Trophoblast cell (in vitro differentiated cells and primary cell): ENCODE measurements around the gene CD248.

Experiments used
- DNase-seq, 2 donors: peaks; one replicate each; pipeline ENCODE4 v3.0.0-alpha.2; 2016
- H2AFZ ChIP-seq: 2 replicates; pipeline ENCODE4 v1.6.1; 2013; ENCODE audit warnings: low read length, moderate library complexity, mild to moderate bottlenecking; ENCODE audit not compliant: insufficient read depth, poor library complexity
- H2AK5ac ChIP-seq: 2 replicates; pipeline ENCODE4 v1.6.1; 2013; ENCODE audit warnings: mild to moderate bottlenecking, low read length
- H2BK120ac ChIP-seq: 2 replicates; pipeline ENCODE4 v1.6.1; 2013; ENCODE audit warnings: low read length, mild to moderate bottlenecking, moderate library complexity; ENCODE audit not compliant: insufficient read depth, poor library complexity
- H2BK12ac ChIP-seq: 2 replicates; pipeline ENCODE4 v1.6.1; 2013; ENCODE audit warnings: mild to moderate bottlenecking, low read length, moderate library complexity
- H2BK5ac ChIP-seq: 2 replicates; pipeline ENCODE4 v1.6.1; 2013; ENCODE audit warnings: low read length, low read depth, moderate library complexity, mild to moderate bottlenecking; ENCODE audit not compliant: poor library complexity
- H3K14ac ChIP-seq: 2 replicates; pipeline ENCODE4 v1.6.1; 2013; ENCODE audit warnings: mild to moderate bottlenecking, low read length
- H3K18ac ChIP-seq: 2 replicates; pipeline ENCODE4 v1.6.1; 2013; ENCODE audit warnings: mild to moderate bottlenecking, low read length
- H3K23ac ChIP-seq: 2 replicates; pipeline ENCODE4 v1.6.1; 2013; ENCODE audit warnings: low read length
- H3K27ac ChIP-seq: 2 replicates; pipeline ENCODE4 v1.5.1; 2013; ENCODE audit warnings: low read depth, mild to moderate bottlenecking, inconsistent platforms, low read length, moderate library complexity
- H3K27me3 ChIP-seq: 2 replicates; pipeline ENCODE4 v1.6.1; 2013; ENCODE audit warnings: inconsistent platforms, mild to moderate bottlenecking, low read length, moderate library complexity; ENCODE audit not compliant: insufficient read depth
- H3K36me3 ChIP-seq, 2 experiments: 1 replicate in 1 of 2; 2 replicates in 1 of 2; pipeline ENCODE4 v1.6.1; 2013; ENCODE audit warnings: low read length in 2 of 2, mild to moderate bottlenecking in 2 of 2, moderate library complexity in 1 of 2; ENCODE audit not compliant: insufficient read depth in 2 of 2, control insufficient read depth in 1 of 2
- H3K4ac ChIP-seq: 2 replicates; pipeline ENCODE4 v1.6.1; 2013; ENCODE audit warnings: low read depth, mild to moderate bottlenecking, low read length, moderate library complexity
- H3K4me1 ChIP-seq, 2 experiments: 1 replicate in 1 of 2; 2 replicates in 1 of 2; pipeline ENCODE4 v1.6.1; 2013; ENCODE audit warnings: low read length in 2 of 2, mild to moderate bottlenecking in 2 of 2, moderate library complexity in 1 of 2; ENCODE audit not compliant: insufficient read depth in 2 of 2, control insufficient read depth in 1 of 2
- H3K4me2 ChIP-seq: 2 replicates; pipeline ENCODE4 v1.6.1; 2013; ENCODE audit warnings: inconsistent platforms, mild to moderate bottlenecking, low read length, moderate library complexity
- H3K4me3 ChIP-seq: 2 replicates; pipeline ENCODE4 v1.5.1; 2013; ENCODE audit warnings: mild to moderate bottlenecking, low read depth, low read length, inconsistent platforms
- H3K79me1 ChIP-seq: one replicate; pipeline ENCODE4 v1.6.1; 2013; ENCODE audit warnings: low read length
- H3K79me2 ChIP-seq: 2 replicates; pipeline ENCODE4 v1.6.1; 2013; ENCODE audit warnings: low read length, mild to moderate bottlenecking; ENCODE audit not compliant: control insufficient read depth, insufficient read depth, poor library complexity
- H3K9ac ChIP-seq: 2 replicates; pipeline ENCODE4 v1.6.1; 2013; ENCODE audit warnings: mild to moderate bottlenecking, low read length
- H3K9me3 ChIP-seq: 2 replicates; pipeline ENCODE4 v1.6.1; 2013; ENCODE audit warnings: low read depth, mild to moderate bottlenecking, control low read depth, inconsistent platforms, low read length; ENCODE audit not compliant: insufficient read depth
- H4K12ac ChIP-seq: 2 replicates; pipeline ENCODE4 v1.6.1; 2013; ENCODE audit warnings: low read depth, mild to moderate bottlenecking, low read length, moderate library complexity
- H4K8ac ChIP-seq: 2 replicates; pipeline ENCODE4 v1.6.1; 2013; ENCODE audit warnings: low read depth, mild to moderate bottlenecking, low read length, moderate library complexity
- H4K91ac ChIP-seq: one replicate; pipeline ENCODE4 v1.6.1; 2013; ENCODE audit warnings: low read depth, mild to moderate bottlenecking, low read length, moderate library complexity
- WGBS: extraction: QIAGEN DNeasy Blood & Tissue Kit; methylation state at CpG from one replicate; pipeline ENCODE4 v1.1.7; 2013; ENCODE audit warnings: missing lambda C conversion rate; ENCODE audit not compliant: insufficient read length, insufficient coverage; ENCODE audit errors: extremely low coverage; 5-methylcytosine and 5-hydroxymethylcytosine counted together

The CD248 gene

DNA sequence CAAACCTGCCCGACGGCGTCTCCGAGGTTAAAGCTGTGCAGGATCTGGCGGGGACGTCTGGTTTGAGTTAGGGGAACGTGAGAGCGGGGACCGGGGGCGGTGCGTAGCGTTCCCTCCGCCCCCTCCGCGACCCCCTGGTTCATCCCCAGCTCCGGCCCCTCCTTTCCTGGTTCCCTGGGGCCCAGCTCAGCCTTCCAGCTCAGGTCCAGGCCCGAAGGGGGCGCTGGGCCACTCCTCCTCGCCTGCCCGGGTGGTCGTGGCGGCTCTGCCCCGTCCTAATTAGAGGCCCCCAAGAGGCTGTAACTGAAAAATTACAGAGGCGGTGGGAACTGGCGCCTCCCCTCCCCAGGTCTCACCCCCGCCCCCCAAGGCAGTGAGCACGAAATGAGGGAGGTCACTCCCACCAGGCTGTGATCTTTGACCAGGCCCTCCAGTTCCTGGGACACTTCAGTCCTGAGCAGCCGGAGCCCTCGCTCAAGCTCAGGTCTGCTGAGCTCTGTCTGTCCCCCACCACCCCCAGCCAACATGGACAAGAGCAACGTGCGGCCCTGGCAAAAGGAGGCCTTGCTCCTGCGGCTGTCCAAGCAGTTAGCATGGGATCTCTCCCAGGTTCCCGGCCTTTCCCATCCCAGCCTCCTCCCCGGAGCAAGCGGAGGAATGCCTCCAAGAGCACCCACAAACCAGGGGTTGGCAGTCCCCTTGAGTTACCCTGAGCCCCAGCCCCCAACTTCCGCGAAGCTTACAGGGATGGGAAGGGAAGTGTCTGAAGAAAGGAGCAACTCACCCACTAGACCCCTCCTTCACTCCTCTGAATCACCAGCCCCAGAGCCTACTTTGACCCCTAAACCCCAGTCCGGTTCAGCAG is 3.3 kb downstream of the CD248 start:
- H3K36me3 ChIP-seq: no peaks in the 10 kb centered on the region
- peaks cover 30% of the 10 kb centered on the region for H3K79me1 ChIP-seq
- H3K14ac ChIP-seq: peak overlapping the region; percentile 54
- no peak for DNase-seq
- peaks cover 7% of the 10 kb centered on the region for H3K9me3 ChIP-seq
- peak overlapping the region; percentile 25 for H3K4me3 ChIP-seq
- H2AK5ac ChIP-seq: peak overlapping the region; percentile 14
- no peaks in the 10 kb centered on the region for H3K79me2 ChIP-seq
- H2BK5ac ChIP-seq: peak overlapping the region; percentile 63
- peak overlapping the region; percentile 32 for H2BK12ac ChIP-seq
- peak overlapping the region; percentile 90 for H4K91ac ChIP-seq
- peak overlapping the region; percentile 71 for H3K4ac ChIP-seq
- H4K12ac ChIP-seq: peak overlapping the region; percentile 43
- peak overlapping the region; percentile 57 for H2BK120ac ChIP-seq
- peaks cover 41 to 46% of the 10 kb centered on the region in 2 experiments for H3K4me1 ChIP-seq
- peak overlapping the region; percentile 66 for H2AFZ ChIP-seq
- H3K27me3 ChIP-seq: no peaks in the 10 kb centered on the region
- H3K23ac ChIP-seq: no peak overlapping the region
- H3K9ac ChIP-seq: peak overlapping the region; percentile 30
- WGBS: no CpG with 5 or more reads among the region's 38 CpGs
- H3K4me2 ChIP-seq: peak overlapping the region; percentile 59
- H3K27ac ChIP-seq: peak overlapping the region; percentile 88
- peak overlapping the region; percentile 73 for H3K18ac ChIP-seq
- peak overlapping the region; percentile 63 for H4K8ac ChIP-seq

DNA sequence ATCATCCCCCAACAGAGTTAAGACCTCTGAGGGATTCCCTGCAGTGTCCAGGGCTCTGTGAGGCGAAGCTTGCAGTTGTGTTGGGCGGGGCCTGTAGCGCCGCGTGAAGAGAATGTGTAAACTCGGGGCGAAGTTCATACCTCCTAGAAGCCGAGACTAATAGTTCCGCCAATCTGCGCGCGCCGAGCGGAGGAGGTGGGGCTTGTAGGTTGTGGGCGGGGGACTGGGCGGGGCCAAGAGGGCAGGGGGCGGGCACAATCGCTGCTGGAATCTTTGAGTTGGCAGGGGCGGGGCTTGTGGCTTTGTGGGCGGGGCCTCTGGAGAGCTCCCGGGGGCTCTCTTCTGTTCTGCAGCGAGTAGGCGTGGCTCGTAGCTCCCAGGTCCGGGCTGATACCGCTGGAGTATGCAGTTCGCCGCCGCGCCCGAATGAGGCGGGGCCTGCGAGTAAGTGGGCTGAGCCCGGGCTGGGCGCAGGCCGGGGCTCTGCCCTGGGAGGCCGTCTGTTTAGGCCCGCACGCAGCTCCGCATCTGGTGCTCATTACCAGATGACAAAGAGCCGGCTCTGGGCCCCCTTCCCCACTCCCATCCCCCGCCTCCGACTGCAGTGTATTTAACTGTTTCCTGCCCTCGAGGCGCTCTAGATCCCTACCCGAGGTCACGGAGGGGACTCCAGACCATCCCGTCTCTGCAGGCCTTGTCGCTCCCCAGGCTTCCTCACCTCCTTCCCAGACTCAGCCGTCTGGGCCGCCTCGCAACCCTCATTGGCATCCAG is 4.1 kb downstream of the CD248 start:
- Histone ChIP-seq H3K18ac (peak overlapping the region; percentile 73), H3K36me3 (no peaks in the 10 kb centered on the region), H3K9ac (no peak overlapping the region), H3K79me1 (peaks cover 26% of the 10 kb centered on the region), H3K4me1 (peaks cover 33 to 38% of the 10 kb centered on the region in 2 experiments), H2BK5ac (peak overlapping the region; percentile 63), H4K12ac (peak overlapping the region; percentile 21), H3K4ac (peak overlapping the region; percentile 71), H3K9me3 (peaks cover 5% of the 10 kb centered on the region), H2BK120ac (peak overlapping the region; percentile 44), H3K23ac (no peak overlapping the region), H2AK5ac (no peak overlapping the region), H2AFZ (peak overlapping the region; percentile 66), H2BK12ac (peak overlapping the region; percentile 32), H3K27ac (peak overlapping the region; percentile 88), H3K4me2 (peak overlapping the region; percentile 76), H4K8ac (peak overlapping the region; percentile 52), H3K27me3 (no peaks in the 10 kb centered on the region), H3K4me3 (peak overlapping the region; percentile 45), H3K79me2 (no peaks in the 10 kb centered on the region), H3K14ac (peak overlapping the region; percentile 38), H4K91ac (peak overlapping the region; percentile 90)
- DNase-seq: peak; percentile 97 to 98
- WGBS: no CpG with 5 or more reads among the region's 52 CpGs

DNA sequence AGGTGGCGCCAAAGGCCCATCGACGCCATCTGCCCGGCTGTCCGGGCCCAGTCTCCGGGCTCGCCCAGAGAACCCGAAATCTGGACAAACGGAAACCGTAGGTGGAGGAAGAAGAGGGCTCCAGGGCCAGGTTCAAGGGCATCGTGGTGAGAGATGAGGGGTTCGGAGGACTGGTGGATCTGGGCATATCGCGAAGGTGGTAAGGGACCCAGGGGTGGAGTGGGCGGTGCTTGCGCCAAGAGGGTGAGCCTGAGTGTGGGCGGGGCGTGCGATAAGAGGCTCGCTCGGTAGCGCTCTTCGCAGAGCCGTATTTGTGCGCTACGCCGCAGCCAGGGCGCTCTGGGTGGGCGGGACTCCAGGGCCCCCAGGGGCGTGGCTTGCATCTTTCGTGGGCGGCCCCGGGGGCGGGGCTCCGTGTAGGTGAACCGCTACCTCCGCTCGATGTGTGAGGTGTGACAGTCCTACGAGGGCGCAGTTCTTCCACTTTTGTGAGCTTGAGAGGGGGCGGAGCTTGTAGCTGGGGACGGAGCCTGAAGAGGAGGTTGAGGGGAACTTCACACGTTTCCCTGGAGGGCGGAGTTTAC is 4.8 kb downstream of the CD248 start:
- DNase-seq: peak; percentile 96 to 98
- peak overlapping the region; percentile 21 for H4K12ac ChIP-seq
- H3K23ac ChIP-seq: no peak overlapping the region
- no peaks in the 10 kb centered on the region for H3K27me3 ChIP-seq
- WGBS: no CpG with 5 or more reads among the region's 44 CpGs
- H4K91ac ChIP-seq: peak overlapping the region; percentile 69
- peaks cover 5% of the 10 kb centered on the region for H3K9me3 ChIP-seq
- peaks cover 19% of the 10 kb centered on the region for H3K79me1 ChIP-seq
- H2BK5ac ChIP-seq: no peak overlapping the region
- peak overlapping the region; percentile 32 for H4K8ac ChIP-seq
- peak overlapping the region; percentile 62 for H3K4me3 ChIP-seq
- peak overlapping the region; percentile 38 for H2AFZ ChIP-seq
- no peaks in the 10 kb centered on the region for H3K36me3 ChIP-seq
- H3K4ac ChIP-seq: peak overlapping the region; percentile 13
- peaks cover 27 to 31% of the 10 kb centered on the region in 2 experiments for H3K4me1 ChIP-seq
- no peak overlapping the region for H3K18ac ChIP-seq
- peak overlapping the region; percentile 24 for H2BK12ac ChIP-seq
- peak overlapping the region; percentile 54 for H3K27ac ChIP-seq
- H2AK5ac ChIP-seq: no peak overlapping the region
- H2BK120ac ChIP-seq: peak overlapping the region; percentile 26
- no peaks in the 10 kb centered on the region for H3K79me2 ChIP-seq
- H3K14ac ChIP-seq: peak overlapping the region; percentile 19
- peak overlapping the region; percentile 76 for H3K4me2 ChIP-seq
- no peak overlapping the region for H3K9ac ChIP-seq

DNA sequence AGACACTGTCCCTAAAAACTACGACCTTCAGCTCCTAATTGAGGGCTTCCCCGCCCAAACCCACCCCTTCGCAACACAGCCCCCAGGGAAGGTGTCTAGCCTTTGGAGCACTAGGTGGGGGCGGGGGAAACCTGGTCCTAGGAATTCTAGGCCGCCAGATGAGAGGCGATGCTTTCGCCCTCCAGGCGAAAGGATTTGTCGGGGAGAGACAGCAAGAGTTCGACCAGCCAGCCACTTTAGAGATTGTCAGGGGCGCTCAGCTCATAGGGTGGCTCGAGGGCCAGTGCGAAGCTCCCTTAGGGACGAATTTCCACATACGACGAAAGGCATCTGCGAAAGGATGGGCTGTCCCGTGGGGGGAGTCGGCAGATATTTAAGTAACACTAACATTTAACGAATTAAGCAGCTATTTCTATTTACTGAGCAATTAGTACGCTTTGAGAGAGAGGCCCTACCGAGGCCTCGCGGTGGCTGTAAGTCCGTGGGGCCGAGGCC is 5.3 kb downstream of the CD248 start:
- no peaks in the 10 kb centered on the region for H3K79me2 ChIP-seq
- H2AK5ac ChIP-seq: no peak overlapping the region
- H2BK12ac ChIP-seq: no peak overlapping the region
- H3K4me1 ChIP-seq: peaks cover 23 to 28% of the 10 kb centered on the region in 2 experiments
- no peak overlapping the region for H4K12ac ChIP-seq
- H2BK5ac ChIP-seq: no peak overlapping the region
- peak overlapping the region; percentile 26 for H2BK120ac ChIP-seq
- no CpG with 5 or more reads among the region's 26 CpGs for WGBS
- DNase-seq: no peak
- peaks cover 16% of the 10 kb centered on the region for H3K79me1 ChIP-seq
- no peak overlapping the region for H3K18ac ChIP-seq
- H3K9ac ChIP-seq: no peak overlapping the region
- H3K4ac ChIP-seq: no peak overlapping the region
- no peaks in the 10 kb centered on the region for H3K27me3 ChIP-seq
- H3K27ac ChIP-seq: peak overlapping the region; percentile 54
- H3K4me3 ChIP-seq: no peak overlapping the region
- H4K91ac ChIP-seq: no peak overlapping the region
- peak overlapping the region; percentile 76 for H3K4me2 ChIP-seq
- no peak overlapping the region for H2AFZ ChIP-seq
- peaks cover 5% of the 10 kb centered on the region for H3K9me3 ChIP-seq
- H4K8ac ChIP-seq: no peak overlapping the region
- H3K14ac ChIP-seq: no peak overlapping the region
- H3K23ac ChIP-seq: no peak overlapping the region
- H3K36me3 ChIP-seq: no peaks in the 10 kb centered on the region
